Measurements from ENCODE around the gene ZBTB25. TPM values are rescaled to one million over a fixed set of nuclear protein-coding genes. Genes with fewer than 3 reads are reported as not detected.

ZBTB25 gene
- total and polyA plus RNA-seq, 12 donors: 4.4 to 17.2 (median 11.0) TPM

DNA sequence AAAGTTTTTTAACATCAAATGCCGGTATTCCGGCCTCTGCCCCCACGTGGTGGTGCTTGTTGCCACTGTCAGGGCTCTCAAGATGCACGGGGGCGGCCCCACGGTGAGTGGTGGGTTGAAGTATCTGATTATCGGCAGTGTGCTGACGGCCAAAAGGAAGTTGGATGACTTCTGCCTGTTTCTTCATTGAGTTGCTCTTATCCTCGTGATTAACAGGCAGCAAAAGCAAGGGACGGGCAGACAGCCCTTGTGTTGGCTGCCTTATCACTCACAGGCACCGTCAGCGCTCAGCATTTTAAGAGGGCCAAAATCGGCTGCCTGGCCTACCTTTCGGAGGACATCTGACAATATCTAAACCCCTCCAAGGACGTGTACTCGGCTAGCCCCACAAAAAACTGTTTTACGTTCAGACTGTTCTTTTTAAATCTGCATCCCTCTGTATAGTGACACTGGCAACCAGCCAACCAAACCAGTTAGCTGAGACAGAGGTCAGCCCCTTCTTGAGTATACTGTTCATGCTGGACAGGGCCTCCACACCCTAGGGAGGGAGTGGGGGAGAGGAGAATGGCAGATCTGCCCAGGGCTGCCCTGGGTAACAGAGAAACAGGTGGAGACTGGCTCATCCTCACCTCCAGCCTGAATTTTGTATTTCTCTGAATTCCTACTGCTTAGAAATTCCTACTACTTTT is 61.2 kb downstream of the ZBTB25 start:
- Histone ChIP-seq H3K4me1 (replicated peaks in 1 of 2) (peaks cover 9 to 17% of the 10 kb centered on the region in 2 donors), H3K9me3 (replicated peaks in 1 of 3) (no peaks in the 10 kb centered on the region), H3K36me3 (replicated peaks in 1 of 2) (peaks cover 0 to 6% of the 10 kb centered on the region in 2 donors), H3K27me3 (no peaks in the 10 kb centered on the region), H3K4me3 (no peak overlapping the region), H3K27ac (no peak overlapping the region)
- intact Hi-C loops (cut with DNase I): no loop called here
- TF ChIP-seq, protein P1, sequence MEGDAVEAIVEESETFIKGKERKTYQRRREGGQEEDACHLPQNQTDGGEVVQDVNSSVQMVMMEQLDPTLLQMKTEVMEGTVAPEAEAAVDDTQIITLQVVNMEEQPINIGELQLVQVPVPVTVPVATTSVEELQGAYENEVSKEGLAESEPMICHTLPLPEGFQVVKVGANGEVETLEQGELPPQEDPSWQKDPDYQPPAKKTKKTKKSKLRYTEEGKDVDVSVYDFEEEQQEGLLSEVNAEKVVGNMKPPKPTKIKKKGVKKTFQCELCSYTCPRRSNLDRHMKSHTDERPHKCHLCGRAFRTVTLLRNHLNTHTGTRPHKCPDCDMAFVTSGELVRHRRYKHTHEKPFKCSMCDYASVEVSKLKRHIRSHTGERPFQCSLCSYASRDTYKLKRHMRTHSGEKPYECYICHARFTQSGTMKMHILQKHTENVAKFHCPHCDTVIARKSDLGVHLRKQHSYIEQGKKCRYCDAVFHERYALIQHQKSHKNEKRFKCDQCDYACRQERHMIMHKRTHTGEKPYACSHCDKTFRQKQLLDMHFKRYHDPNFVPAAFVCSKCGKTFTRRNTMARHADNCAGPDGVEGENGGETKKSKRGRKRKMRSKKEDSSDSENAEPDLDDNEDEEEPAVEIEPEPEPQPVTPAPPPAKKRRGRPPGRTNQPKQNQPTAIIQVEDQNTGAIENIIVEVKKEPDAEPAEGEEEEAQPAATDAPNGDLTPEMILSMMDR (IDR thresholded peaks at IDR 0.05): no peak
- TF ChIP-seq POLR2A (IDR thresholded peaks at IDR 0.05): no peak
- DNase-seq: no peak
- 82 to 86% (median 85%) methylated on average over 17 of the region's 17 CpGs for WGBS, 4 donors

DNA sequence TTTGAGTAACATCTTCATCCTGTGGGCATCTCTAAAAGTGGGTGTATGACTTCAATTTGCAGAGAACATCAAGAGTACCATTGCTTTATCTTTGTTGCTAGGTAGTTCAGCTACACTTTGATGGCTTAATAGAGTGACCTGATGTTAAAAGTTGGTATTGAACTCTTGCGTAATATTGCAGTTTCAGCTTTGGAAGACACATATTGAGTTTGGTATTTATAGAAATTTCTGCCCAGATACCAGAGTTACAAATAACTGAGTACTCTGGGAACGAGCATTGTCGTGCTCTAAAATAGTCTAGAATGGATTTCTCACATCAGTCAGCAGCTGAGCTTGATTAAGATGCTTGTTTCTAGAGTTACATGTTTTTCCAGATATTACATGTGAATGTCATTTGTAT is 63.1 kb downstream of the ZBTB25 start:
- WGBS, 4 donors: 90 to 96% (median 94%) methylated on average over 3 of the region's 3 CpGs
- Histone ChIP-seq H3K27me3 (no peaks in the 10 kb centered on the region), H3K9me3 (replicated peaks in 1 of 3) (no peaks in the 10 kb centered on the region), H3K4me1 (replicated peaks in 1 of 2) (peaks cover 5 to 10% of the 10 kb centered on the region in 2 donors), H3K27ac (no peak overlapping the region), H3K36me3 (replicated peaks in 1 of 2) (peaks cover 0 to 16% of the 10 kb centered on the region in 2 donors), H3K4me3 (no peak overlapping the region)
- no peak for DNase-seq
- TF ChIP-seq, protein P1 (IDR thresholded peaks at IDR 0.05): no peak
- TF ChIP-seq POLR2A (IDR thresholded peaks at IDR 0.05): no peak
- intact Hi-C loops (cut with DNase I): no loop called here

DNA sequence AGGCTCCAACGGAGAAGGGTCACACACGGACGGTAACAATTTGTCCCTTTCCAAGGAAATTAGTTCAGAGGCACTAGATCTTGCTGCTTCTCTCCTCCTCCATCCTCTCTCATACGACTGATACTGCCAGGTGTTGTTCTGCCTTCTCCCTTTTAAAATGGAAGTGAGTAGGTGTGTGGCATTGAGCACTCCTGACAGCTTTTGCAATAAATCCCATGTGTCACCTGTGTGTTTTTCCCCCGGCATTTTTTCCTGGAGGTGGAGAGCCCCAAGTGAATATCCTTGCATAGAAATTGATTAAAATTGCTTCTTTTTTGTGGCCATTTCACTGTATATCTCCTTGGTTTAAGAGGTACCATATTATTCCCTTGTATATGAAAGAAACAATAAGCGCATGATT is 64.5 kb downstream of the ZBTB25 start:
- H3K4me3 ChIP-seq: no peak overlapping the region
- no peak for TF ChIP-seq POLR2A (IDR thresholded peaks at IDR 0.05)
- no peaks in the 10 kb centered on the region for H3K4me1 ChIP-seq (replicated peaks in 1 of 2)
- no peaks in the 10 kb centered on the region for H3K27me3 ChIP-seq
- no peak overlapping the region for H3K27ac ChIP-seq
- DNase-seq: no peak
- intact Hi-C loops (cut with DNase I): no loop called here
- 91 to 98% (median 92%) methylated on average over 6 of the region's 6 CpGs for WGBS, 4 donors
- peaks cover 0 to 19% of the 10 kb centered on the region in 2 donors for H3K36me3 ChIP-seq (replicated peaks in 1 of 2)
- H3K9me3 ChIP-seq (replicated peaks in 1 of 3): no peaks in the 10 kb centered on the region

DNA sequence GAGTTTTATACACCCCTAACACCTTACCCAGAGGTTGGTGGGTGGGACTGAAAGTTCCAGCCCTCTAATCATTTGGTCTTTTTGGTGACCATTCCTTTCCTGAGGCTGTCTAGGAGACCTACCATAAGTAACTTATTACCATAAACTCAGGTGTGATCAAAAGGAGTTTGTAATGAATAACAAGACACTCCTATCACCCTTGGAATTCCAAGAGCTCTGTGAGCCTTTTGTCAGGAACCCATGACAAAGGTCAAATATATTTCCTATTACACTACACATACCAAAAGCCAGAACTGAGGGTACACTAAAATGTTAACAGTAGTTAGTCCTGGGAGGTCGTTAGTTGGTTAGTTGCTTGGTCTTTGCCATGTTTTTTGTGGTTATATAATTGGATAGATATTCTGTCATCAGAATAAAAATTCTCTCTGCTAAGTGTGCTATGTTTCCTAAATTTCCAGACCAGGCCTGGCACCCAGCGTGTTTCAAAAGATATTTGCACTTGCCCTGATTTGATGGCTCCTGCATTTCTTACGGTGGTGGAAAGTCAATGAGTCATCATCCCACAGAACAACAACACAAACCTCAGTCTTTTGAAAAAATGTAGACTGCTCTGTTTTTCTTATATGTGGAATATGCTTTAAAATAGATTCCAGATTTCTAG is 65.3 kb downstream of the ZBTB25 start:
- Histone ChIP-seq H3K27me3 (no peaks in the 10 kb centered on the region), H3K9me3 (replicated peaks in 1 of 3) (no peaks in the 10 kb centered on the region), H3K4me1 (replicated peaks in 1 of 2) (no peaks in the 10 kb centered on the region), H3K36me3 (replicated peaks in 1 of 2) (peaks cover 0 to 24% of the 10 kb centered on the region in 2 donors), H3K4me3 (no peak overlapping the region), H3K27ac (no peak overlapping the region)
- intact Hi-C loops (cut with DNase I): no loop called here
- DNase-seq: no peak
- 69 to 79% (median 76%) methylated on average over 3 of the region's 3 CpGs for WGBS, 4 donors
- TF ChIP-seq, protein P1 (IDR thresholded peaks at IDR 0.05): no peak
- TF ChIP-seq POLR2A (IDR thresholded peaks at IDR 0.05): no peak

Measured in adrenal gland (tissue), 12 donors.